Renal cortical epithelial cell (primary cell): ENCODE data around the gene GATA1. TPM values are rescaled to one million over a fixed set of nuclear protein-coding genes. Genes with fewer than 3 reads are reported as not detected.

Experiments used
- total RNA-seq: library from RNA; depleted of rRNA; stranded (reverse); fragments of >200 nt; gene quantifications from 2 replicates; pipeline ENCODE4 v1.2.3, GENCODE V29; 2014

The GATA1 gene
- total RNA-seq, 1 donor from 2014 or later, result not detected

Other genes starting within 250 kb of the GATA1 start
- gene TBC1D25, start 246.9 kb upstream of the GATA1 start, total RNA-seq, result 6.1 and 11.9 TPM in 2 replicates
- 41.2 and 293 TPM in 2 replicates for gene RBM3, start 212.1 kb upstream of the GATA1 start, total RNA-seq
- 119 and 212 TPM in 2 replicates for gene WDR13, start 189.1 kb upstream of the GATA1 start, total RNA-seq
- gene WAS, start 102.8 kb upstream of the GATA1 start, total RNA-seq, result 0.30 TPM in 1 of 2 replicates, not detected in the other
- 1.9 and 4.3 TPM in 2 replicates for gene SUV39H1, start 89.9 kb upstream of the GATA1 start, total RNA-seq
- not detected in 2 replicates for gene GLOD5, start 24.8 kb upstream of the GATA1 start, total RNA-seq
- gene HDAC6, start 15.5 kb downstream of the GATA1 start, total RNA-seq, result 36.3 and 54.4 TPM in 2 replicates
- gene ERAS, start 39.9 kb downstream of the GATA1 start, total RNA-seq, result 0.20 TPM in 1 of 2 replicates, not detected in the other
- 2.6 and 3.6 TPM in 2 replicates for gene PCSK1N, start 49.0 kb downstream of the GATA1 start, total RNA-seq
- 23.7 and 63.7 TPM in 2 replicates for gene TIMM17B, start 111.2 kb downstream of the GATA1 start, total RNA-seq
- 46.8 and 60.3 TPM in 2 replicates for gene PQBP1, start 111.3 kb downstream of the GATA1 start, total RNA-seq
- gene SLC35A2, start 125.1 kb downstream of the GATA1 start, total RNA-seq, result 24.8 and 34.1 TPM in 2 replicates
- 14.1 and 17.2 TPM in 2 replicates for gene PIM2, start 132.4 kb downstream of the GATA1 start, total RNA-seq
- gene OTUD5, start 171.0 kb downstream of the GATA1 start, total RNA-seq, result 37.2 and 61.6 TPM in 2 replicates
- 7.1 and 14.0 TPM in 2 replicates for gene KCND1, start 185.3 kb downstream of the GATA1 start, total RNA-seq
- 29.0 and 40.7 TPM in 2 replicates for gene GRIPAP1, start 215.7 kb downstream of the GATA1 start, total RNA-seq